NCI-H748 (cell line): ENCODE data around the gene KLK2.

Experiments
- DNase-seq: peaks from one replicate; lab custom pipeline; 2025; ENCODE audit not compliant: unreplicated experiment; lab: John Stamatoyannopoulos, UW

Gene KLK2

DNA sequence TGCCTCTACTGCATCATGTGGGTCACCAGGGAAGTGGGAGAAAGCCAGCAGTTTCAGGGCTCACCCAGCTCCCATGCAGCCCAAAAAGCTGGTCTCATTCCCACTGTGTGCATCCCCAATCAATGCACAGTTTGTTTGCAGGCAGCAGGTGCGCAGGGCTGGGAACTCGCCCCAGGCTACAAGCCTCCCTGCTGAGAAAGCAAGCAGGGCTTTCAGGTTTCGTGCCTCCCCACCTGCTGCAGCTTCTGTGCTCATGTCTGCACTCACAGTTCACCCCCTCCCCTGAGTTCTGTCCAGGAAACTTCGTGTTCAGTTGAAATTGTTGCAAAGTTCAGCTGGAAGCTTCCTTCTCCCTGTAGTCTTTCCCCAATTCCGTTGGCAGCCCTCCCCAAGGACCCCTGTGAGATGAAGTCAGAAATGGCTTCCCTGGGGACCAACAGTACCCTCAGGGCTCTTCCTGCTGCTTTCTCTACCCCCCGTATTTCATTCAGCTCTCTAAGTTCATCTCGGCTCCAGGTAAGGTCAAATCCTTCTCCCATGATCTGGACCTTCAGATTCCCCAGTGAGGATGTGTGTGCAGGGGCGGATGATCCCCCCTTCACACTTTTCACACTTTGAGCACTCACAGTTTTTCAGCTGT, 28.8 kb upstream of the KLK2 start:
- DNase-seq, result peak; percentile 94

DNA sequence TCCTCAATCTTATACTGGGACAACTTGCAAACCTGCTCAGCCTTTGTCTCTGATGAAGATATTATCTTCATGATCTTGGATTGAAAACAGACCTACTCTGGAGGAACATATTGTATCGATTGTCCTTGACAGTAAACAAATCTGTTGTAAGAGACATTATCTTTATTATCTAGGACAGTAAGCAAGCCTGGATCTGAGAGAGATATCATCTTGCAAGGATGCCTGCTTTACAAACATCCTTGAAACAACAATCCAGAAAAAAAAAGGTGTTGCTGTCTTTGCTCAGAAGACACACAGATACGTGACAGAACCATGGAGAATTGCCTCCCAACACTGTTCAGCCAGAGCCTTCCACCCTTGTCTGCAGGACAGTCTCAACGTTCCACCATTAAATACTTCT, 22.5 kb upstream of the KLK2 start:
- DNase-seq, result no peak

DNA sequence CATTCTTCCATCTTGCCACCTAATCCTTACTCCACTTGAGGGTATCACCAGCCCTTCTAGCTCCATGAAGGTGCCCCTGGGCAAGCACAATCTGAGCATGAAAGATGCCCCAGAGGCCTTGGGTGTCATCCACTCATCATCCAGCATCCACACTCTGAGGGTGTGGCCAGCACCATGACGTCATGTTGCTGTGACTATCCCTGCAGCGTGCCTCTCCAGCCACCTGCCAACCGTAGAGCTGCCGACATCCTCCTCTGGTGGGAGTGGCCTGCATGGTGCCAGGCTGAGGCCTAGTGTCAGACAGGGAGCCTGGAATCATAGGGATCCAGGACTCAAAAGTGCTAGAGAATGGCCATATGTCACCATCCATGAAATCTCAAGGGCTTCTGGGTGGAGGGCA, 21.6 kb upstream of the KLK2 start:
- peak; percentile 13 for DNase-seq

DNA sequence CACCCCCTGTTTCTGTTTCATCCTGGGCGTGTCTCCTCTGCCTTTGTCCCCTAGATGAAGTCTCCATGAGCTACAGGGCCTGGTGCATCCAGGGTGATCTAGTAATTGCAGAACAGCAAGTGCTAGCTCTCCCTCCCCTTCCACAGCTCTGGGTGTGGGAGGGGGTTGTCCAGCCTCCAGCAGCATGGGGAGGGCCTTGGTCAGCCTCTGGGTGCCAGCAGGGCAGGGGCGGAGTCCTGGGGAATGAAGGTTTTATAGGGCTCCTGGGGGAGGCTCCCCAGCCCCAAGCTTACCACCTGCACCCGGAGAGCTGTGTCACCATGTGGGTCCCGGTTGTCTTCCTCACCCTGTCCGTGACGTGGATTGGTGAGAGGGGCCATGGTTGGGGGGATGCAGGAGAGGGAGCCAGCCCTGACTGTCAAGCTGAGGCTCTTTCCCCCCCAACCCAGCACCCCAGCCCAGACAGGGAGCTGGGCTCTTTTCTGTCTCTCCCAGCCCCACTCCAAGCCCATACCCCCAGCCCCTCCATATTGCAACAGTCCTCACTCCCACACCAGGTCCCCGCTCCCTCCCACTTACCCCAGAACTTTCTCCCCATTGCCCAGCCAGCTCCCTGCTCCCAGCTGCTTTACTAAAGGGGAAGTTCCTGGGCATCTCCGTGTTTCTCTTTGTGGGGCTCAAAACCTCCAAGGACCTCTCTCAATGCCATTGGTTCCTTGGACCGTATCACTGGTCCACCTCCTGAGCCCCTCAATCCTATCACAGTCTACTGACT, 18.4 kb upstream of the KLK2 start, which contains the start of gene KLK3:
Gene KLK3 (plus strand): TSS at position 280 of the 775 bp plus-strand sequence. CDS start 41 bp downstream, at position 321.
- DNase-seq, result no peak

DNA sequence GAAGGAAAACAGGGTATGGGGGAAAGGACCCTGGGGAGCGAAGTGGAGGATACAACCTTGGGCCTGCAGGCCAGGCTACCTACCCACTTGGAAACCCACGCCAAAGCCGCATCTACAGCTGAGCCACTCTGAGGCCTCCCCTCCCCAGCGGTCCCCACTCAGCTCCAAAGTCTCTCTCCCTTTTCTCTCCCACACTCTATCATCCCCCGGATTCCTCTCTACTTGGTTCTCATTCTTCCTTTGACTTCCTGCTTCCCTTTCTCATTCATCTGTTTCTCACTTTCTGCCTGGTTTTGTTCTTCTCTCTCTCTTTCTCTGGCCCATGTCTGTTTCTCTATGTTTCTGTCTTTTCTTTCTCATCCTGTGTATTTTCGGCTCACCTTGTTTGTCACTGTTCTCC, 15.9 kb upstream of the KLK2 start:
- DNase-seq, result no peak

DNA sequence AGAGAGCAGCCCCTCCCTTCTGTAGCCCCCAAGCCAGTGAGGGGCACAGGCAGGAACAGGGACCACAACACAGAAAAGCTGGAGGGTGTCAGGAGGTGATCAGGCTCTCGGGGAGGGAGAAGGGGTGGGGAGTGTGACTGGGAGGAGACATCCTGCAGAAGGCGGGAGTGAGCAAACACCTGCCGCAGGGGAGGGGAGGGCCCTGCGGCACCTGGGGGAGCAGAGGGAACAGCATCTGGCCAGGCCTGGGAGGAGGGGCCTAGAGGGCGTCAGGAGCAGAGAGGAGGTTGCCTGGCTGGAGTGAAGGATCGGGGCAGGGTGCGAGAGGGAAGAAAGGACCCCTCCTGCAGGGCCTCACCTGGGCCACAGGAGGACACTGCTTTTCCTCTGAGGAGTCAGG, 14.4 kb upstream of the KLK2 start:
- DNase-seq, result peak; percentile 97

DNA sequence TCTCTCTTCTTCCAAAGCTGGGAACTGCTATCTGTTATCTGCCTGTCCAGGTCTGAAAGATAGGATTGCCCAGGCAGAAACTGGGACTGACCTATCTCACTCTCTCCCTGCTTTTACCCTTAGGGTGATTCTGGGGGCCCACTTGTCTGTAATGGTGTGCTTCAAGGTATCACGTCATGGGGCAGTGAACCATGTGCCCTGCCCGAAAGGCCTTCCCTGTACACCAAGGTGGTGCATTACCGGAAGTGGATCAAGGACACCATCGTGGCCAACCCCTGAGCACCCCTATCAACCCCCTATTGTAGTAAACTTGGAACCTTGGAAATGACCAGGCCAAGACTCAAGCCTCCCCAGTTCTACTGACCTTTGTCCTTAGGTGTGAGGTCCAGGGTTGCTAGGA, 13.4 kb upstream of the KLK2 start:
- no peak for DNase-seq

DNA sequence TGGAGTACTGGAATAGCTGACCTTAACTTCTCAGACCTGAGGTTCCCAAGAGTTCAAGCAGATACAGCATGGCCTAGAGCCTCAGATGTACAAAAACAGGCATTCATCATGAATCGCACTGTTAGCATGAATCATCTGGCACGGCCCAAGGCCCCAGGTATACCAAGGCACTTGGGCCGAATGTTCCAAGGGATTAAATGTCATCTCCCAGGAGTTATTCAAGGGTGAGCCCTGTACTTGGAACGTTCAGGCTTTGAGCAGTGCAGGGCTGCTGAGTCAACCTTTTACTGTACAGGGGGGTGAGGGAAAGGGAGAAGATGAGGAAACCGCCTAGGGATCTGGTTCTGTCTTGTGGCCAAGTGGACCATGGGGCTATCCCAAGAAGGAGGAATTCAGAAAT, 12.2 kb upstream of the KLK2 start:
- no peak for DNase-seq

DNA sequence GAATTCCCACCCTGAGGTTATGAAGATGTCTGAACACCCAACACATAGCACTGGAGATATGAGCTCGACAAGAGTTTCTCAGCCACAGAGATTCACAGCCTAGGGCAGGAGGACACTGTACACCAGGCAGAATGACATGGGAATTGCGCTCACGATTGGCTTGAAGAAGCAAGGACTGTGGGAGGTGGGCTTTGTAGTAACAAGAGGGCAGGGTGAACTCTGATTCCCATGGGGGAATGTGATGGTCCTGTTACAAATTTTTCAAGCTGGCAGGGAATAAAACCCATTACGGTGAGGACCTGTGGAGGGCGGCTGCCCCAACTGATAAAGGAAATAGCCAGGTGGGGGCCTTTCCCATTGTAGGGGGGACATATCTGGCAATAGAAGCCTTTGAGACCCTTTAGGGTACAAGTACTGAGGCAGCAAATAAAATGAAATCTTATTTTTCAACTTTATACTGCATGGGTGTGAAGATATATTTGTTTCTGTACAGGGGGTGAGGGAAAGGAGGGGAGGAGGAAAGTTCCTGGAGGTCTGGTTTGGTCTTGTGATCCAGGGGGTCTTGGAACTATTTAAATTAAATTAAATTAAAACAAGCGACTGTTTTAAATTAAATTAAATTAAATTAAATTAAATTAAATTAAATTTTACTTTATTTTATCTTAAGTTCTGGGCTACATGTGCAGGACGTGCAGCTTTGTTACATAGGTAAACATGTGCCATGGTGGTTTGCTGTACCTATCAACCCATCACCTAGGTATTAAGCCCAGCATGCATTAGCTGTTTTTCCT, 11.5 kb upstream of the KLK2 start:
- no peak for DNase-seq

DNA sequence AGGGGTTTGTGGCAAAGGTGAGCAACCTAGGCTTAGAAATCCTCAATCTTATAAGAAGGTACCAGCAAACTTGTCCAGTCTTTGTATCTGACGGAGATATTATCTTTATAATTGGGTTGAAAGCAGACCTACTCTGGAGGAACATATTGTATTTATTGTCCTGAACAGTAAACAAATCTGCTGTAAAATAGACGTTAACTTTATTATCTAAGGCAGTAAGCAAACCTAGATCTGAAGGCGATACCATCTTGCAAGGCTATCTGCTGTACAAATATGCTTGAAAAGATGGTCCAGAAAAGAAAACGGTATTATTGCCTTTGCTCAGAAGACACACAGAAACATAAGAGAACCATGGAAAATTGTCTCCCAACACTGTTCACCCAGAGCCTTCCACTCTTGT, 3.8 kb upstream of the KLK2 start:
- DNase-seq, result no peak

DNA sequence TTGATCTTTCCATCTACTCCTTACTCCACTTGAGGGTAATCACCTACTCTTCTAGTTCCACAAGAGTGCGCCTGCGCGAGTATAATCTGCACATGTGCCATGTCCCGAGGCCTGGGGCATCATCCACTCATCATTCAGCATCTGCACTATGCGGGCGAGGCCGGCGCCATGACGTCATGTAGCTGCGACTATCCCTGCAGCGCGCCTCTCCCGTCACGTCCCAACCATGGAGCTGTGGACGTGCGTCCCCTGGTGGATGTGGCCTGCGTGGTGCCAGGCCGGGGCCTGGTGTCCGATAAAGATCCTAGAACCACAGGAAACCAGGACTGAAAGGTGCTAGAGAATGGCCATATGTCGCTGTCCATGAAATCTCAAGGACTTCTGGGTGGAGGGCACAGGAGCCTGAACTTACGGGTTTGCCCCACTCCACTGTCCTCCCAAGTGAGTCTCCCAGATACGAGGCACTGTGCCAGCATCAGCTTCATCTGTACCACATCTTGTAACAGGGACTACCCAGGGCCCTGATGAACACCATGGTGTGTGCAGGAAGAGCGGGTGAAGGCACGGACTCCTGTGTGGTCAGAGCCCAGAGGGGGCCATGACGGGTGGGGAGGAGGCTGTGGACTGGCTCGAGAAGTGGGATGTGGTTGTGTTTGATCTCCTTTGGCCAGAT, 2.7 kb upstream of the KLK2 start:
- DNase-seq, result no peak

DNA sequence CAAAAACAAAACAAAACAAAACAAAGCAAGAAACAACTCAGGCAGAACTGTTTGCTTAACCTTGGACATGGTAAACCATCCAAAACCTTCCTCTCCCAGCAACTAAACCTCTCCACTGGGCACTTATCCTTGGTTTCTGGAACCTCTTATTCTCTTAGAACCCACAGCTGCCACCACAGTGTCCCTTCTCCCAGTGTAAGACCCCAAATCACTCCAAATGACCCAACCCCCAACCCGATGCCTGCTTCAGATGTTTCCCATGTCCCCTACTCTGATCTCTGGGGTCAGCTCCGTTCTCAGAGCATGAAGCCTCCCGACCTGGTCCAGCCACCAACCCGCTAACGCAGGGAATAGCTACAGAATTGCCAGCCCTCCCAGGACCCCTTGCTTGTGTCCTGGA, 972 bp downstream of the KLK2 start:
- DNase-seq, result no peak

DNA sequence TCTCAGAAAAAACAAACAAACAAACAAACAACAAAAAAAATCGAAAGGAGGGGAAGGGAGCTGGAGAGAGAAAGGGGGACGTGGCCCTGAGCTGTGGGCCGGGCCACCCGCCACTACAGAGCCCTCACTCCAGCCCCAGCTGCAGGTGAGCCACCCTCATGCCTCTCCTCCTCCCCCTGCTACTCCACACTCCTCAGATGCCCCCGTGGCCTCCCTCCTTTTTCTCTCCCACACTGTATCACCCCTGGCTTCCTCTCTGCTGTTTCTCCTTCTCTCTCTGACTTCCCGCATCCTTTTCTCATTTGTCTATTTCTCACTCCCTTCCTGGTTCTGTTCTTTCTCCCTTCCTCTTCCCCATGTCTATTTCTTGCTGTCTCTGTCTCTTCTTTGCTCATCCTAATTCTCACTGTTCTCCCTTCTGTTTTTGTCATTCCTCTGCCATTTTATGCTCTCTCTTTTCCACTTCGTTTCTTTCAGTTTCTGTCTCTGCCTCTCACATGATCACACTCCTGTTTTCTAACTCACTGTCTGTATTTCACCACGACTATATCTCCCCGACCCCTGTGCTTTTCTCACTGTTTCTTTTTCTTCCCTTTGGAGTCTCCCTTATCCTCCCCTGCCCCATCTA, 2.7 kb downstream of the KLK2 start:
- no peak for DNase-seq

DNA sequence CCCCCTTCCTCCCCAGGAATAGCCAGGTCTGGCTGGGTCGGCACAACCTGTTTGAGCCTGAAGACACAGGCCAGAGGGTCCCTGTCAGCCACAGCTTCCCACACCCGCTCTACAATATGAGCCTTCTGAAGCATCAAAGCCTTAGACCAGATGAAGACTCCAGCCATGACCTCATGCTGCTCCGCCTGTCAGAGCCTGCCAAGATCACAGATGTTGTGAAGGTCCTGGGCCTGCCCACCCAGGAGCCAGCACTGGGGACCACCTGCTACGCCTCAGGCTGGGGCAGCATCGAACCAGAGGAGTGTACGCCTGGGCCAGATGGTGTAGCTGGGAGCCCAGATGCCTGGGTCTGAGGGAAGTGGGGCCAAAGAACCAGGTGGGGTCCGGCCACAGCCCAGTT, 3.2 kb downstream of the KLK2 start:
- no peak for DNase-seq

DNA sequence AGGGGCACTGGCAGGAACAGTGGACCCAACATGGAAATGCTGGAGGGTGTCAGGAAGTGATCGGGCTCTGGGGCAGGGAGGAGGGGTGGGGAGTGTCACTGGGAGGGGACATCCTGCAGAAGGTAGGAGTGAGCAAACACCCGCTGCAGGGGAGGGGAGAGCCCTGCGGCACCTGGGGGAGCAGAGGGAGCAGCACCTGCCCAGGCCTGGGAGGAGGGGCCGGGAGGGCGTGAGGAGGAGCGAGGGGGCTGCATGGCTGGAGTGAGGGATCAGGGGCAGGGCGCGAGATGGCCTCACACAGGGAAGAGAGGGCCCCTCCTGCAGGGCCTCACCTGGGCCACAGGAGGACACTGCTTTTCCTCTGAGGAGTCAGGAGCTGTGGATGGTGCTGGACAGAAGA, 4.1 kb downstream of the KLK2 start:
- DNase-seq, result peak; percentile 84

DNA sequence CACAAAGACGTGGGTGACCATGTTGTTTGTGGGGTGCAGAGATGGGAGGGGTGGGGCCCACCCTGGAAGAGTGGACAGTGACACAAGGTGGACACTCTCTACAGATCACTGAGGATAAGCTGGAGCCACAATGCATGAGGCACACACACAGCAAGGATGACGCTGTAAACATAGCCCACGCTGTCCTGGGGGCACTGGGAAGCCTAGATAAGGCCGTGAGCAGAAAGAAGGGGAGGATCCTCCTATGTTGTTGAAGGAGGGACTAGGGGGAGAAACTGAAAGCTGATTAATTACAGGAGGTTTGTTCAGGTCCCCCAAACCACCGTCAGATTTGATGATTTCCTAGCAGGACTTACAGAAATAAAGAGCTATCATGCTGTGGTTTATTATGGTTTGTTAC, 5.6 kb downstream of the KLK2 start:
- DNase-seq, result no peak

DNA sequence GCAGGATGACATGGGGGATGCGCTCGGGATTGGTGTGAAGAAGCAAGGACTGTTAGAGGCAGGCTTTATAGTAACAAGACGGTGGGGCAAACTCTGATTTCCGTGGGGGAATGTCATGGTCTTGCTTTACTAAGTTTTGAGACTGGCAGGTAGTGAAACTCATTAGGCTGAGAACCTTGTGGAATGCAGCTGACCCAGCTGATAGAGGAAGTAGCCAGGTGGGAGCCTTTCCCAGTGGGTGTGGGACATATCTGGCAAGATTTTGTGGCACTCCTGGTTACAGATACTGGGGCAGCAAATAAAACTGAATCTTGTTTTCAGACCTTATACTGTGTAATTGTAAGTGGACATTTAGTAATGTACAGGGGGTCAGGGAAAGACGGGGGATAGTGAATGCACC, 7.0 kb downstream of the KLK2 start:
- DNase-seq, result no peak

DNA sequence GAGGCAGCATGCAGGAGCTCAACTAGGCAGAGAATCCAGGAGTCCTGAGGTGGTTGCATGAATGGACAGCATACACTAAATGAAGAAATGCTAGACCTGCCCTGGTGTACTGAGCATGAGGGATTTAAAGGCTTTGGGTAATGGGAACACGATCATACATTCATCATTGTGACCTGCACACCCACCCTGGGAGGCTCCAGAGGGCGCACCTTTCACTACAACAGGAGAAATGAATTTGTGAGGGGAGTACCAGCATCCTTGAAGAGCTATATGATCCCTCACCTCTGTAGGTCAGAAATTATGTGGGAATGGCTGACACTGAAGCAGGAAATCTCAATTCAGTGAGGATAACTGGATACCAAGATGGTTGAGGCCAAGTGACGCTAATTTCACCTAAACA, 8.9 kb downstream of the KLK2 start:
- DNase-seq, result no peak

DNA sequence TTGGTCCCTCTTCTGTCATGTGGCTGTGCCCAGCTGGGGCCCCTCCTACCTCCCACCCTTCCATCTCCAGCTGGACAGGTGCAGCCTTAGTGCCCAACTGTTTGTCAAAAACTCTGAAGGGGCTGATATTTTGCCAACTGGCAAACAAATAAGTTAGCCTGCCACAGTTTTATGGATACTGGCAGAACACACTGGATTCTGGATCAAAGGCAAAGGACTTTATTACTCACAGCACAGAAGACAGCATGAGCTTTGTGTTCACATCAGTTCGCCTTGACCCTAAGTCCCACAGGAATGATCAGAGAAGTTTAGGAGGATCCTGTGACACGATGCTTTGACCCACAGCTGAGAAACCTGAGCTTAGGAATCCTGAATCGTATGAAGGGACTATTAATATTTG, 16.4 kb downstream of the KLK2 start:
- no peak for DNase-seq

DNA sequence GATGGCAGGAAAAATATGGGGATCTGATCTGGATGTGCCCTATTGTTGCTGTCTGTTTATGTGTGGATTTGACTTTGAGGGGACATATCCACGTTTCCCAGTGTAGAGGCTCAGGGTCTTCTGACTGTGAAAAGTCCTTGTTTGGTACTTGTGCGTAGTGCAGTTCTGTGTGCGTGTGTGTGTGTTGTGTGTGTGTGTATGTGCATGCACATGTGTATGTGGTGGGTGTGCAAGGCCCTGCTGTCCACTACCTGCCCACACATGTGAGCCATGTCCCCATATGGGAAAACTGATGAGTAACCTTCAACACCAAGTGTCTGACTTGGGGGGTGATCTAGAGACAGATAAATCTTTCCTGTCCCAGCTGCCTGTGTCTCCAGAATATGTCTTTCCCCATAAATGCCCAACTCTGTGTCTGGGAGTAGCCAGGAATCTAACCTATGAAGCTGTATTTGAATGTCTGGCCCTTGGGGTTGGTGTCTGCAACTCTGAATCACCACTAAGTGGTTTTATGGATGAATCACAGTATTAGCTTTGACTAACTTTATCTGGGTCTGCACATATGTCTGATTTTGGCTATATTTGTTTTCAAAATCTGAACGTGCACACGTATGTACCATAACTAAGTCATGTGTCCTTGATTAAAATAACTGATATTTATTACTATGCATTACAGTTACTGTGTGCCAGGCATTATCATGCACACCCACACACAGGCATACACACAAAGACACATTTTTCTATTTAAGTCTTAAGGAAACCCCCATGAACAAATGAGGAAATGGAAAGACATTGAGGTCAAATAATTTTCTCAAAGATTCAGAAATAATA, 17.4 kb downstream of the KLK2 start:
- no peak for DNase-seq
